Aorta (tissue), 5 donors: ENCODE data around the gene NDUFAF3. TPM values are rescaled to one million over a fixed set of nuclear protein-coding genes. Genes with fewer than 3 reads are reported as not detected.

ENCODE experiments used
- ATAC-seq: fragments of 200-7000 bp; cut with Tn5 transposase; one replicate; pipeline ENCODE4 v1.9.1; 2022; ENCODE audit warnings: moderate library complexity; ENCODE audit not compliant: low FRiP score
- DNase-seq, 2 donors: peaks; one replicate each; pipeline ENCODE4 v3.0.0-alpha.2; 2020
- H3K27ac ChIP-seq, 2 donors: one replicate each; pipeline ENCODE4 v1.5.1; 2013; ENCODE audit warnings: low read length in 2 of 2, mild to moderate bottlenecking in 2 of 2, moderate library complexity in 2 of 2, control low read depth in 1 of 2, inconsistent platforms in 1 of 2, low read depth in 1 of 2
- H3K27me3 ChIP-seq, 2 donors: one replicate each; pipeline ENCODE4 v1.6.1; 2013; ENCODE audit warnings: control low read depth in 1 of 2, low read length in 1 of 2, mild to moderate bottlenecking in 1 of 2, moderate library complexity in 1 of 2; ENCODE audit not compliant: insufficient read depth in 2 of 2, control insufficient read depth in 1 of 2
- H3K36me3 ChIP-seq, 2 donors: one replicate each; pipeline ENCODE4 v1.6.1; 2013; ENCODE audit warnings: control low read depth in 1 of 2, low read length in 1 of 2, mild to moderate bottlenecking in 1 of 2; ENCODE audit not compliant: insufficient read depth in 2 of 2, control insufficient read depth in 1 of 2
- H3K4me1 ChIP-seq, 2 donors: one replicate each; pipeline ENCODE4 v1.6.1; 2013; ENCODE audit warnings: low read length in 2 of 2, control low read depth in 1 of 2, mild to moderate bottlenecking in 1 of 2, moderate library complexity in 1 of 2; ENCODE audit not compliant: insufficient read depth in 2 of 2, control insufficient read depth in 1 of 2
- H3K4me3 ChIP-seq, 2 donors: one replicate each; pipeline ENCODE4 v1.5.1; 2013; ENCODE audit warnings: low read length in 2 of 2, control low read depth in 1 of 2, mild to moderate bottlenecking in 1 of 2
- H3K9me3 ChIP-seq: one replicate; pipeline ENCODE4 v1.6.1; 2013; ENCODE audit warnings: mild to moderate bottlenecking, low read length; ENCODE audit not compliant: control insufficient read depth
- WGBS, 2 donors: extraction: QIAGEN DNeasy Blood & Tissue Kit; methylation state at CpG; one replicate each; pipeline ENCODE4 v1.1.7; 2013; 5-methylcytosine and 5-hydroxymethylcytosine counted together
- intact Hi-C, 2 donors: fragments of 100-400 bp; cut with DNase I; formaldehyde crosslinking; loops; one replicate each; pipeline versions ENCODE4 v1.14.2 to v1.15.0; 2022
- microRNA-seq, 2 donors: library from miRNA; unstranded; fragments of <30 nt; microRNA quantifications; one replicate each; pipeline ENCODE4 v1.2.0, GENCODE V29; 2020
- polyA plus RNA-seq, 2 donors: library from polyadenylated mRNA; stranded (reverse); fragments of 200-250 nt; gene quantifications; one replicate each; pipeline ENCODE4 v1.2.3, GENCODE V29; 2013
- total RNA-seq, 2 donors: library from RNA; stranded (reverse); fragmentation: NEBNext Ultra II Directional; extraction: Animal tissue kit (Norgen Biotek cat#: 25700); gene quantifications; one replicate each; pipeline ENCODE4 v1.2.1, GENCODE V29; 2021
- donor health status: healthy with polysubstance abuse.
- donor health status: Bipolar disorder and iron deficiency.
- donor health status: DM: no; HTN: no; CAD: no.
- donor health status: DM: no; HTN: no; CAD: no.
- donor health status: DM: yes; HTN: yes; CAD: no.

The NDUFAF3 gene
- total and polyA plus RNA-seq, 4 donors, result 55.8 to 75.1 (median 66.4) TPM

- no peaks in the 10 kb centered on the region for H3K9me3 ChIP-seq
- DNase-seq (no peak), ATAC-seq (no peak)
- H3K36me3 ChIP-seq, result peaks cover 2 to 15% of the 10 kb centered on the region in 2 donors
- no peaks in the 10 kb centered on the region for H3K4me1 ChIP-seq
- intact Hi-C loops, result no loop called here
- H3K4me3 ChIP-seq, result no peak overlapping the region
- no peak overlapping the region for H3K27ac ChIP-seq
- WGBS, 2 donors, result 94 to 96% methylated on average over 2 of the region's 2 CpGs
- no peaks in the 10 kb centered on the region for H3K27me3 ChIP-seq
Measured at GRCh38 chr3:49054344-49054862, 32.5 kb downstream of the NDUFAF3 start.

GRCh38 chr3:49057268-49057667 is 35.3 kb downstream of the NDUFAF3 start:
- intact Hi-C loops, result no loop called here
- H3K4me3 ChIP-seq, result no peak overlapping the region
- no peaks in the 10 kb centered on the region for H3K27me3 ChIP-seq
- no peaks in the 10 kb centered on the region for H3K9me3 ChIP-seq
- peaks cover 2 to 12% of the 10 kb centered on the region in 2 donors for H3K36me3 ChIP-seq
- 94% methylated on average over 10 of the region's 10 CpGs for WGBS, 2 donors
- ATAC-seq (peak; percentile 29), DNase-seq (no peak)
- H3K27ac ChIP-seq, result no peak overlapping the region
- H3K4me1 ChIP-seq, result no peaks in the 10 kb centered on the region

GRCh38 chr3:49058011-49058410 is 36.1 kb downstream of the NDUFAF3 start:
- DNase-seq, result no peak
- Histone ChIP-seq H3K4me3 (no peak overlapping the region), H3K27ac (no peak overlapping the region), H3K27me3 (no peaks in the 10 kb centered on the region), H3K36me3 (peaks cover 2 to 12% of the 10 kb centered on the region in 2 donors), H3K9me3 (no peaks in the 10 kb centered on the region), H3K4me1 (no peaks in the 10 kb centered on the region)
- intact Hi-C loops, result no loop called here
- WGBS, 2 donors, result 90 to 91% methylated on average over 7 of the region's 7 CpGs
- ATAC-seq, result no peak

Small RNA genes lying within 50 kb of the gene (microRNA-seq; reads per million reads assigned to microRNA genes)
- gene MIR191, result 6,212 to 9,407 reads per million in 2 donors
- 869 to 1,135 reads per million in 2 donors for gene MIR425

Other genes starting within 250 kb of the NDUFAF3 start
- gene PRKAR2A, start 174.2 kb upstream of the NDUFAF3 start, total RNA-seq, result 10 to 100 TPM; 52.8 to 59.6 TPM
- gene PRKAR2A, start 174.2 kb upstream of the NDUFAF3 start, polyA plus RNA-seq, result 10 to 100 TPM in 1 of 2 donors, 1 to 10 TPM in 1; 9.1 to 10.7 TPM
- gene SLC25A20, start 123.2 kb upstream of the NDUFAF3 start, total RNA-seq, result 10 to 100 TPM; 11.8 to 12.4 TPM
- 10 to 100 TPM; 16.9 to 33.9 TPM for gene SLC25A20, start 123.2 kb upstream of the NDUFAF3 start, polyA plus RNA-seq
- 10 to 100 TPM; 84.1 to 89.4 TPM for gene ARIH2, start 103.3 kb upstream of the NDUFAF3 start, total RNA-seq
- gene ARIH2, start 103.3 kb upstream of the NDUFAF3 start, polyA plus RNA-seq, result 10 to 100 TPM; 50.0 to 51.7 TPM
- gene P4HTM, start 31.9 kb upstream of the NDUFAF3 start, total RNA-seq, result 10 to 100 TPM; 22.0 to 36.6 TPM
- gene P4HTM, start 31.9 kb upstream of the NDUFAF3 start, polyA plus RNA-seq, result 10 to 100 TPM; 11.1 to 59.5 TPM
- 100 to 1,000 TPM; 118 to 151 TPM for gene WDR6, start 14.7 kb upstream of the NDUFAF3 start, total RNA-seq
- 100 to 1,000 TPM in 1 of 2 donors, 10 to 100 TPM in 1; 24.0 to 232 TPM for gene WDR6, start 14.7 kb upstream of the NDUFAF3 start, polyA plus RNA-seq
- gene DALRD3, start 3.5 kb upstream of the NDUFAF3 start, total RNA-seq, result 10 to 100 TPM in 1 of 2 donors, 1 to 10 TPM in 1; 8.8 to 20.6 TPM
- 10 to 100 TPM; 10.1 to 42.4 TPM for gene DALRD3, start 3.5 kb upstream of the NDUFAF3 start, polyA plus RNA-seq
- 100 to 1,000 TPM in 1 of 2 donors, 10 to 100 TPM in 1; 84.6 to 101 TPM for gene IMPDH2, start 7.3 kb downstream of the NDUFAF3 start, total RNA-seq
- gene IMPDH2, start 7.3 kb downstream of the NDUFAF3 start, polyA plus RNA-seq, result 100 to 1,000 TPM in 1 of 2 donors, 10 to 100 TPM in 1; 47.6 to 111 TPM
- 100 to 1,000 TPM in 1 of 2 donors, 10 to 100 TPM in 1; 77.3 to 103 TPM for gene QRICH1, start 72.0 kb downstream of the NDUFAF3 start, total RNA-seq
- gene QRICH1, start 72.0 kb downstream of the NDUFAF3 start, polyA plus RNA-seq, result 10 to 100 TPM in 1 of 2 donors, 1 to 10 TPM in 1; 8.3 to 66.9 TPM
- 100 to 1,000 TPM; 127 to 164 TPM for gene QARS1, start 82.6 kb downstream of the NDUFAF3 start, total RNA-seq
- gene QARS1, start 82.6 kb downstream of the NDUFAF3 start, polyA plus RNA-seq, result 100 to 1,000 TPM; 142 to 267 TPM
- 10 to 100 TPM; 40.3 to 54.8 TPM for gene USP19, start 98.7 kb downstream of the NDUFAF3 start, total RNA-seq
- 10 to 100 TPM; 22.7 to 31.0 TPM for gene USP19, start 98.7 kb downstream of the NDUFAF3 start, polyA plus RNA-seq
- gene LAMB2, start 110.9 kb downstream of the NDUFAF3 start, total RNA-seq, result 100 to 1,000 TPM; 362 to 707 TPM
- gene LAMB2, start 110.9 kb downstream of the NDUFAF3 start, polyA plus RNA-seq, result 1,000 to 10,000 TPM in 1 of 2 donors, 100 to 1,000 TPM in 1; 200 to 1,923 TPM
- 10 to 100 TPM; 13.2 to 16.6 TPM for gene CCDC71, start 144.2 kb downstream of the NDUFAF3 start, total RNA-seq
- gene CCDC71, start 144.2 kb downstream of the NDUFAF3 start, polyA plus RNA-seq, result 10 to 100 TPM in 1 of 2 donors, 1 to 10 TPM in 1; 1.8 to 11.8 TPM
- 10 to 100 TPM; 27.0 to 40.2 TPM for gene KLHDC8B, start 149.5 kb downstream of the NDUFAF3 start, total RNA-seq
- 10 to 100 TPM; 16.0 to 31.3 TPM for gene KLHDC8B, start 149.5 kb downstream of the NDUFAF3 start, polyA plus RNA-seq